Activated T-helper 2 cell treated with anti-CD3 and anti-CD28 coated beads, Interferon-gamma antibody, Interleukin-2, Interleukin-4, amounts not matched to agents 10 μg/mL and 5 μg/mL and 100 μg/mL, durations not matched to agents 14 hours and 24 hours and 36 hours (primary cell): Measurements from ENCODE around the gene SIL1. TPM values are rescaled to one million over a fixed set of nuclear protein-coding genes. Genes with fewer than 3 reads are reported as not detected.
"Not testable (repeated sequence)": the region's sequence is repeated elsewhere in the genome, so short reads cannot be mapped to it uniquely, and the experiment has no call there.

Experiments used
- DNase-seq: peaks from one replicate; pipeline ENCODE4 v3.0.0; 2021; ENCODE audit warnings: low spot score
- H3K27ac Mint-ChIP-seq: one replicate; pipeline ENCODE4 v1.8.0; 2021; ENCODE audit warnings: mixed read lengths
- H3K27me3 Mint-ChIP-seq: one replicate; pipeline ENCODE4 v1.8.0; 2021; ENCODE audit warnings: low read depth, mixed read lengths
- H3K36me3 Mint-ChIP-seq: one replicate; pipeline ENCODE4 v1.8.0; 2021; ENCODE audit warnings: low read depth, mixed read lengths
- H3K4me1 Mint-ChIP-seq: one replicate; pipeline ENCODE4 v1.8.0; 2021; ENCODE audit warnings: low read depth, mixed read lengths
- H3K4me3 Mint-ChIP-seq: one replicate; pipeline ENCODE4 v1.8.0; 2021; ENCODE audit warnings: low read depth, mild to moderate bottlenecking, moderate library complexity, mixed read lengths
- H3K9me3 Mint-ChIP-seq: one replicate; pipeline ENCODE4 v1.8.0; 2021; ENCODE audit warnings: mixed read lengths
- intact Hi-C: fragments of 100-400 bp; cut with micrococcal nuclease; formaldehyde crosslinking; loops from one replicate; pipeline ENCODE4 v1.15.1; 2023
- total RNA-seq: library from RNA; stranded (reverse); gene quantifications from 2 replicates; pipeline ENCODE4 v1.2.3, GENCODE V29; 2022

Gene SIL1
- total RNA-seq, 1 donor from 2014 or later = 31.1 TPM

DNA sequence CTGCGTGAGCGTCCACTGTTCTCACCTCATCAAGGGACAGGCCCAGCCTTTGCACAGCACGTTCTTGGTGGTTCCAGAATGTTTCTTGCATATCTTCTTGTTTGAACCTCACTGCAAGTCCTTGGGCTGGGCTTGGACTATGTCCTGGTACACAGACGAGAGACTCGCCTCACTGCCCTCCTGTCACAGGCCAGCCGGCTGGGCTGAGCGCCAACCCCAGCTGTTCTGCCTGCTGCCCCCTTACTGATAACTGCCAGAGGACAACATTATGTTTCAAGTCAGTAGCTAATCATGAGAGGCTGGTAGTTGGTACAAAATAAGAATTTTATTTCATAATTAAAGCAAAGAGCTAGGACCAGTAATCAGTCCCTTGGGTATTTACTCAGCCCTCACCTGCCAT, 270.2 kb downstream of the SIL1 start:
- intact Hi-C loops = no loop called here
- no peaks in the 10 kb centered on the region for H3K4me1 Mint-ChIP-seq
- no peaks in the 10 kb centered on the region for H3K27me3 Mint-ChIP-seq
- peaks cover 51% of the 10 kb centered on the region for H3K36me3 Mint-ChIP-seq
- no peak for DNase-seq
- no peak overlapping the region for H3K4me3 Mint-ChIP-seq
- no peaks in the 10 kb centered on the region for H3K9me3 Mint-ChIP-seq
- H3K27ac Mint-ChIP-seq = no peak overlapping the region

DNA sequence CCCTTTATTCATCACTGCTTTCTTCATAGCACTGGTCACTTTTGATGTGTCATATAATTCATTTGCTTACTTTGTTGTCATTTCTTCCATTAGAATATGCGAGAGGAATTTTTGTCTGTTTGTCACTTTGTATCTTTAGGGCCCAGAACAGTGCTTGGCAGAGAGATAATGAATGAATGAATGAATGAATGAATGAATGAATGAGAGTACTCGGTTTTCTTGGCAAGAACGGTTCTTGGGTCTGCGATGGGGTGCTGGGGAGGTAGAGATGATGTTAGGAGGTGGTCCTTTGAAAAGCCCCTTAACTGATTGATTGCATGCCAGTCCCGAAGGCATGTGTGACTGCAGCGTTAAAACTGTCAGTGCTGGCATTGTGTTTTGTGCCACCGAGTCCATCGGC, 270.6 kb downstream of the SIL1 start:
- H3K27ac Mint-ChIP-seq = no peak overlapping the region
- no peaks in the 10 kb centered on the region for H3K27me3 Mint-ChIP-seq
- H3K4me1 Mint-ChIP-seq = no peaks in the 10 kb centered on the region
- no peak for DNase-seq
- intact Hi-C loops = no loop called here
- H3K36me3 Mint-ChIP-seq = peaks cover 46% of the 10 kb centered on the region
- H3K9me3 Mint-ChIP-seq = no peaks in the 10 kb centered on the region
- no peak overlapping the region for H3K4me3 Mint-ChIP-seq

DNA sequence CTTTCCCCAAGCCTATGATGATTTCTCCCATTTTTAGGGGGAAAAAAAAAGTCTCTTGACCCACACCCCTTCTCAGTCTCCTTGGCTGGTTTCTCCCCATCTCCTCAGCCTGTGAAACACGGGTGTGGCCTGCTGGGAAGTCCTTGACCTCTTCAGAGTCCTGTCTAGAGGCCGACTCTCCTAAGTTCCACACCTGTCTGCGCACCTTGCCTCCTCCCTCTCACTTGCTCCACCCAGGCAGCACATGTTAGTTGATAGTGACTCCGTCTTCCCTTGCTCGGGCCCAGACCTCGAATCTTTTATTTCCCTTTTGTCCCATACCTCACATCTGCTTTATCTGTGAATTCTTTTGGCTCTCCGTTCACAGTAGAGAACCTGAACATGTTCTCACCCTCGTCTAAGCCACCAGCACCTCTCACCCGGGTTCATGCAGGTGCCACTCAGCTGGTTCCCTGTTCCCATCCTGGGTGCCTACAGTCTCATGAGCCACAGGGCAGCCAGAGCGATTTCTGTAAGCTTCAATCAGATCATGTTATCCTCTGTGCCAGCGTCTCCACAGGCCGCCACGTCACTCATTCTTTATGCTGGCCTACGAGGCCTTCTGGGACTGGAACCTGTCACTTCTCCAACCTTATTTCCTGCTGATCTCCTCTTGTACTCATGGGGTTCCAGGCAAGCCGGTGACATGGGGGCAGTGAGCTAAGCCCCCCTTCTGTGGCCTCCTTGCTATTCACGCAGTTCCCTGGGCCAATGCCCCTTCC, 271.3 kb downstream of the SIL1 start:
- DNase-seq = no peak
- Mint-ChIP-seq H3K4me1 (no peaks in the 10 kb centered on the region), H3K36me3 (peaks cover 42% of the 10 kb centered on the region), H3K4me3 (no peak overlapping the region), H3K27ac (no peak overlapping the region), H3K9me3 (no peaks in the 10 kb centered on the region), H3K27me3 (no peaks in the 10 kb centered on the region)
- intact Hi-C loops = no loop called here

GRCh38 chr5:138926257-138926656, 271.9 kb downstream of the SIL1 start:
- intact Hi-C loops = no loop called here
- no peak overlapping the region for H3K27ac Mint-ChIP-seq
- H3K4me1 Mint-ChIP-seq = no peaks in the 10 kb centered on the region

DNA sequence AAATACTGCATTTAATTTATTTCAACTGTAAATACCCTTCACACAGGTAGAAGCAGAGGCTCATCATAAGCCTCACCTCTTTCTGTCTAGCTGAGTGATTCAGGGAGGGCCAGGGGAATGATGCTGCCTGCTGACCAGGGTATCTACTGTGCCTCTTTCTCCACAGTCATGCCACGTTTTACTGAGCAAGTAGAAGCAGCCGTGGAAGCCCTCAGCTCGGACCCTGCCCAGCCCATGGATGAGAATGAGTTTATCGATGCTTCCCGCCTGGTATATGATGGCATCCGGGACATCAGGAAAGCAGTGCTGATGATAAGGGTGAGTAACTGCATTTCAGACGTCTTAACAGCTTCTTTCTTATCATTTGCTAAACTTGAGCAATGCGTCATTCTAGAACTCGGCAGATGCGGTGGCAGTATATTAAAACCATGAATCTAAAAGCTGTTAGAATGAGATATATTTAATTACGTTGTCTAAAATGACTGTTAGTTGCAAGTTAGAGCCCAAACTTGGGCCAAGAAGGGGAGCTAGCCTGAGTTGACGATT, 273.0 kb downstream of the SIL1 start:
- intact Hi-C loops = no loop called here
- Mint-ChIP-seq H3K27ac (no peak overlapping the region), H3K9me3 (no peaks in the 10 kb centered on the region), H3K4me3 (no peak overlapping the region), H3K4me1 (no peaks in the 10 kb centered on the region), H3K36me3 (peaks cover 28% of the 10 kb centered on the region), H3K27me3 (no peaks in the 10 kb centered on the region)
- no peak for DNase-seq

More at GRCh38 chr5:138926257-138926656, 271.9 kb downstream of the SIL1 start:
- Mint-ChIP-seq H3K27me3 (no peaks in the 10 kb centered on the region), H3K4me3 (no peak overlapping the region), H3K36me3 (peaks cover 37% of the 10 kb centered on the region), H3K9me3 (no peaks in the 10 kb centered on the region)
- no peak for DNase-seq

DNA sequence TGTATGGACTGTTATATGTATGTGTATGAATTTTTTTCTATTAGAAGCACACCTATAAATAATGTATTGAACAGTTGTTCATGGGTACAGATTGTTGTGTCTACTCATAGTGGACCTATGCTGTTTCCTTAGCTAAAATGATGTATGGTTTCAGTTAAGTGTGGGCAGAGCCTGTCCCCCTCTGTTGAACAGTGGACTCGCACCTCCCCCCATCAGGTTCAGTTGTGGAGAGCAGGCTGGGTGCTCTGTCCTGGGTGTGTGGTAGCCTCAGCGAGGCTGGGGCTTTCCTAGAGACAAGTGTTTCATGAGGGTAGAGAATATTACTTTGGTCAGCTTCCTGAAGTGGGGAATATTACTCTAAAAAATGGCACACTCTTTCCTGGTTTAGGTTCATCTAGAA, 275.7 kb downstream of the SIL1 start:
- Mint-ChIP-seq H3K27me3 (no peaks in the 10 kb centered on the region), H3K27ac (no peak overlapping the region), H3K4me3 (no peak overlapping the region), H3K4me1 (no peaks in the 10 kb centered on the region), H3K9me3 (no peaks in the 10 kb centered on the region), H3K36me3 (peaks cover 29% of the 10 kb centered on the region)
- DNase-seq = no peak
- intact Hi-C loops = no loop called here

DNA sequence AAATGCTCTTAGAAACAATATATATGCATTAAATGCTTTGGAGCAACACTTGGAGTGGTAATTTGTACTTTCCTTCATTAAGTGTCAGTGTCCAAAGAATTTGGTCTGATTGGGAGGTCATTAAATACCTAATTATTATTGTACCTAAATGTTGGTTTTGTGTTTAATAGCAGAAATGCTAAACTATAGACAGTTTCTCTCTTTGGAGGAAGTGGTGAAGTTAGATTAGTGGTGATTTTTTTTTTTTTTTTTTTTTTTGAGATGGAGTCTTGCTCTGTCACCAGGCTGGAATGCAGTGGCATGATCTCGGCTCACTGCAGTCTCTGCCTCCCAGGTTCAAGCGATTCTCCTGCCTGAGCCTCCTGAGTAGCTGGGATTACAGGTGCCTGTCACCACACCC, 276.8 kb downstream of the SIL1 start:
- intact Hi-C loops, DNase-seq, H3K4me3 Mint-ChIP-seq, H3K27me3 Mint-ChIP-seq, H3K27ac Mint-ChIP-seq, H3K9me3 Mint-ChIP-seq, H3K4me1 Mint-ChIP-seq: not testable (repeated sequence)
- H3K36me3 Mint-ChIP-seq = peaks cover 20% of the 10 kb centered on the region

DNA sequence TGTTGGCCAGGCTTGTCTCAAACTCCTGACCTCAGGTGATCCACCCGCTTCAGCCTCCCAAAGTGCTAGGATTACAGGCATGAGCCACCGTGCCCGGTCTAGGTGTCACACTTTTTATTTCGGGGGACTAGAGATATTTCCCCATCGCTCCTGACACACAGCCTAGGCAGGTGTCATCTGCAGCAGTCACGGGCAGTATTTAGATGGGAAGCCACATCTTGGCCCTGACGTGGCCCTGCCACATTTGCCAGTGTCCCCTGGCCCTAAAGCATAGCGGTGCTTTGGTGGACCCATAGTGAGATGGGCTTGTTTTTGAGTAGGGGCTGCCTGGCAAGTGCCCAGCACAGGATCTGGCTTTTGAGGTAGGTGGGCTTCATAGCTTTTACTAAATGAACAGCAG, 278.0 kb downstream of the SIL1 start:
- Mint-ChIP-seq H3K4me1 (no peaks in the 10 kb centered on the region), H3K36me3 (peaks cover 14% of the 10 kb centered on the region), H3K27ac (no peak overlapping the region), H3K9me3 (no peaks in the 10 kb centered on the region), H3K27me3 (no peaks in the 10 kb centered on the region), H3K4me3 (no peak overlapping the region)
- intact Hi-C loops = no loop called here
- no peak for DNase-seq

- Mint-ChIP-seq H3K4me1 (no peaks in the 10 kb centered on the region), H3K27ac (no peak overlapping the region), H3K27me3 (no peaks in the 10 kb centered on the region), H3K36me3 (peaks cover 17% of the 10 kb centered on the region), H3K9me3 (no peaks in the 10 kb centered on the region), H3K4me3 (no peak overlapping the region)
- DNase-seq = no peak
- intact Hi-C loops = no loop called here
Measured at GRCh38 chr5:138918686-138919085, 279.5 kb downstream of the SIL1 start.

DNA sequence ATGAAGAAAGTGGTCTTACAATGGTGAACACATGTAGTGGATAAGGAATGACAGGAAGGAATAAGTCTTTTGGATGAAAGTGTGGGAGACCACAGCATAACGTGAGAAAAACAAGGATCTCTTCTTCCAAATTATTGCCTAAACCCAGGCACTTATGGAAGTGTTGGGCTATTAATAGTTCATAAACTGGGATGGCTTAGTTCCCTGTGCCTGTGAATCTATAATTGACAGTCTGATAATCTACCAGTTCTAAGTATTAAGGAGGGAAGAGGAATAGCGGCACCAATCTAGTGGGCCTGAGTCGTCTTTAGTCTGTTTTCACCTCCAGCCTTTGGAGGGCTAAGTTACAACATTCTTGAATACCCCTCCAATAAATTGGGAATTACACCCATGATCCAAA, 283.8 kb downstream of the SIL1 start:
- Mint-ChIP-seq H3K27me3 (no peaks in the 10 kb centered on the region), H3K27ac (no peak overlapping the region), H3K4me3 (no peak overlapping the region), H3K36me3 (peaks cover 30% of the 10 kb centered on the region), H3K4me1 (peaks cover 7% of the 10 kb centered on the region), H3K9me3 (peaks cover 7% of the 10 kb centered on the region)
- intact Hi-C loops = no loop called here
- no peak for DNase-seq

DNA sequence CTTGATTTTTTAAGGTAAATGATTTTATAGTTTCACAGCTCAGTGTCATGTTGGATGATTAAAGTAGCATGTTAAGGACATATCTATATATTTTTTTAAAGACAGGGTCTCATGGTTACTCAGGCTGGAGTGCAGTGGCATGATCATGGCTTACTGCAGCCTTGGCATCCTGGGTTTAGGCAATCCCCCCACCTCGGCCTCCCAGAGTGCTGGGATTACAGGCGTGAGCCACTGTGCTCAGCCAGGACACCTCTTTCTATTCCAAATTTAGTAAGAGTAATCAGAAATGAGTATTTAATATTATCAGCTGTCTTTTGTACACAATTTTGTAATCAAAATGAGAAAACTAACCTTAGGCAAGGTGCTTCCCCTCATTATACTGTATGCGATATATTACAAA, 284.4 kb downstream of the SIL1 start:
- H3K27me3 Mint-ChIP-seq = no peaks in the 10 kb centered on the region
- intact Hi-C loops = no loop called here
- peaks cover 7% of the 10 kb centered on the region for H3K9me3 Mint-ChIP-seq
- H3K27ac Mint-ChIP-seq = no peak overlapping the region
- peaks cover 30% of the 10 kb centered on the region for H3K36me3 Mint-ChIP-seq
- DNase-seq = no peak
- no peak overlapping the region for H3K4me3 Mint-ChIP-seq
- H3K4me1 Mint-ChIP-seq = peaks cover 7% of the 10 kb centered on the region

DNA sequence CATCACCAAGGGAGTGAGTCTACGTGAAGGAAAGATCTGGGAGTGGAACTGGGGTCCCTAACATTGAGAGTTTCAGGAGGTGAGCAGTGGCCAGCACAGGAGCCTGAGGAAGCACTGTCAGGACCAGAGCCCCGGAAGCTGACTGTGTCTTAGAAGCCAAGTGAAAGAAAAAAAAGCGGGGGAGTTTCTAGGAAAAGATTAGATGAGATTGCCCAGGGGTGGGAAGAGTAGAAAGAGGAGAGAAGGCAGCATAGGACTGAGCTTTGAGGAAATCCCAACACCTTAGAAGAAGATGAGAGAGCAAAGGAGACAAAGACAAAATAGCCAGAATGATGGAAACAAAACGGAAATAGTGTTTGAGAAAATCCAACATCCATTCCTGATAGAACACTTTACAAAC, 286.1 kb downstream of the SIL1 start:
- Mint-ChIP-seq H3K36me3 (peaks cover 34% of the 10 kb centered on the region), H3K27me3 (no peaks in the 10 kb centered on the region), H3K4me3 (no peak overlapping the region), H3K4me1 (peaks cover 7% of the 10 kb centered on the region), H3K27ac (no peak overlapping the region), H3K9me3 (peaks cover 7% of the 10 kb centered on the region)
- intact Hi-C loops = no loop called here
- DNase-seq = no peak

GRCh38 chr5:138911441-138911840, 286.7 kb downstream of the SIL1 start:
- Mint-ChIP-seq H3K36me3 (peaks cover 39% of the 10 kb centered on the region), H3K4me1 (peaks cover 7% of the 10 kb centered on the region), H3K27ac (no peak overlapping the region), H3K9me3 (peaks cover 7% of the 10 kb centered on the region), H3K4me3 (no peak overlapping the region), H3K27me3 (no peaks in the 10 kb centered on the region)
- DNase-seq = no peak
- intact Hi-C loops = no loop called here
